HFF-Myc (cell line): ENCODE data around the gene MRPS12.
"Not testable (repeated sequence)": the region's sequence is repeated elsewhere in the genome, so short reads cannot be mapped to it uniquely, and the experiment has no call there.

Source experiments
- DNase-seq: peaks from one replicate; pipeline ENCODE4 v3.0.0-alpha.2; 2011; ENCODE audit warnings: low read depth; ENCODE audit errors: extremely low read depth
- H3K4me3 ChIP-seq: replicated peaks from 2 replicates; pipeline ENCODE4 v1.5.1; 2011; ENCODE audit warnings: low read depth, mild to moderate bottlenecking, control low read depth, low read length
- TF ChIP-seq, protein P1 (sequence below): IDR thresholded peaks from 2 replicates; pipeline ENCODE4 v1.5.1; 2012; ENCODE audit warnings: mild to moderate bottlenecking, low read depth, low read length, control low read depth; ENCODE audit errors: missing control alignments

The MRPS12 gene

DNA sequence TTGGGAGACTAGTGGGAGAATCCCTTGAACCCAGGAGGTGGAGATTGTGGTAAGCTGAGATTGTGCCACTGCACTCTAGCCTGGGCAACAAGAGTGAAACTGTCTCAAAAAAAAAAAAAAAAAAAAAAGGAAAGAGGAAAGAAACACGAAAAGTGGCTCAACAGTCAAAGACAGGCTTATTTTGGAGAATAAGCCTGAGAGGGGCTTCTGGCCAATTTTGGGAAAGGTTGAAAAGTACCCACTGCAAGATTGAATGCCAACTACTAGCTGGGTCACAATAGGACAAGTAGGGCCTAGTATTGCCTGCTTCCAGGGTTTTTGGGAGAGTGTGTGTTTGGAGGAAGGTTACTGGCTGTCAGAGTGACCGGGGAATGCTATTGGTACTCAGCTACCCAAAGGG, 27.6 kb downstream of the MRPS12 start:
- no peak overlapping the region for H3K4me3 ChIP-seq
- TF ChIP-seq, protein P1, sequence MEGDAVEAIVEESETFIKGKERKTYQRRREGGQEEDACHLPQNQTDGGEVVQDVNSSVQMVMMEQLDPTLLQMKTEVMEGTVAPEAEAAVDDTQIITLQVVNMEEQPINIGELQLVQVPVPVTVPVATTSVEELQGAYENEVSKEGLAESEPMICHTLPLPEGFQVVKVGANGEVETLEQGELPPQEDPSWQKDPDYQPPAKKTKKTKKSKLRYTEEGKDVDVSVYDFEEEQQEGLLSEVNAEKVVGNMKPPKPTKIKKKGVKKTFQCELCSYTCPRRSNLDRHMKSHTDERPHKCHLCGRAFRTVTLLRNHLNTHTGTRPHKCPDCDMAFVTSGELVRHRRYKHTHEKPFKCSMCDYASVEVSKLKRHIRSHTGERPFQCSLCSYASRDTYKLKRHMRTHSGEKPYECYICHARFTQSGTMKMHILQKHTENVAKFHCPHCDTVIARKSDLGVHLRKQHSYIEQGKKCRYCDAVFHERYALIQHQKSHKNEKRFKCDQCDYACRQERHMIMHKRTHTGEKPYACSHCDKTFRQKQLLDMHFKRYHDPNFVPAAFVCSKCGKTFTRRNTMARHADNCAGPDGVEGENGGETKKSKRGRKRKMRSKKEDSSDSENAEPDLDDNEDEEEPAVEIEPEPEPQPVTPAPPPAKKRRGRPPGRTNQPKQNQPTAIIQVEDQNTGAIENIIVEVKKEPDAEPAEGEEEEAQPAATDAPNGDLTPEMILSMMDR = no peak
- DNase-seq = no peak

DNA sequence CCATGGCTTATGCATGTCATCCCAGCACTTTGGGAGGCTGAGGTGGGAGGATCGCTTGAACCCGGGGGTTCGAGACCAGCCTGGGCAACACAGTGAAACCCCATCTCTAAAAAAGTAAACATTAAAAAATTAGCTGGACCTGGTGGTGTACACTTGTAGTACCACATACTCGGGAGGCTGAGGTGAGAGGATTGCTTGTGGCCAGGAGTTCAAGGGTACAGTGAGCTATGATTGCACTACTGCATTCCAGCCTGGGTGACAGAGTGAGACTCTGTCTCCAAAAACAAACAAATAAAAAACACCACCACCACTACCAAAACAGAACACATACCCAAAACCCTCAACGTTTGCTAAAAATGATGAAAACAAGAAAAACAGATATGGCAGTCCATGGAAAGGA, 28.9 kb downstream of the MRPS12 start:
- DNase-seq = no peak
- TF ChIP-seq, protein P1 = no peak

DNA sequence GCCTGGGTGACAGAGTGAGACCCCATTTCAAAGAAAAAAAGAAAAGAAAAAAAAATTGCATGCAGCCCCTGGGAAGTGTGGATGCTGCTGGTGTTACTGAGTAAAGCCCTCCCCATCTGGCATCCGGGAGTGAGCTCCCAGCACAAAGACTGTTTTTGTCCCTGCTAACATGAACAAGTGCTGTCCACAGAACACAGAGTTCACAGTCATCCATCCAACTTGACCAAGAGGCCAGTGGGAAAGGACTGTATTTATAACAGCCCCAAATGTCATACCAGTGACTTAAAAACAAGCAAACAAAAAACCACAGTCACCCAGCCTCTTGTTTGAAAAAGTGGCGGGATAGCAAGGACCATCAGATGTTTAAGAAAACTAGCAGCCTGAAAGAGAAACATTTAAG, 34.0 kb downstream of the MRPS12 start:
- H3K4me3 ChIP-seq = no peak overlapping the region
- DNase-seq = no peak
- TF ChIP-seq, protein P1 = no peak

More for the DNA sequence above, 28.9 kb downstream of the MRPS12 start:
- H3K4me3 ChIP-seq = no peak overlapping the region

DNA sequence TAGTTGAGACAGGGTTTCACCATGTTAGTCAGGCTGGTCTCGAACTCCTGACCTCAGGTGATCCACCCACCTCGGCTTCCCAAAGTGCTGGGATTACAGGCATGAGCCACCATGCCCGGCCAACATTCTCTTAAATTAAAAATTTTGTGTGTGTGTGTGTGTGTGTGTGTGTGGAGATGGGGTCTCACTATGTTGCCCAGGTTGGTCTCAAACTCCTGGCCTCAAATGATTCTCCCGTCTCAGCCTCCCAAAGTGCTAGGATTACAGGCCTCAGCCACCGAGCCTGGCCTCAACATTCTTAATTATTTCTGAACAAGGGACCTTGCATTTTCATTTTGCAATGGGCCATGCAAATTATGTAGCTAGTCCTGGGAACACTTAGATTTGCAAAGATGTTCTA, 35.4 kb downstream of the MRPS12 start:
- H3K4me3 ChIP-seq, DNase-seq: not testable (repeated sequence)

DNA sequence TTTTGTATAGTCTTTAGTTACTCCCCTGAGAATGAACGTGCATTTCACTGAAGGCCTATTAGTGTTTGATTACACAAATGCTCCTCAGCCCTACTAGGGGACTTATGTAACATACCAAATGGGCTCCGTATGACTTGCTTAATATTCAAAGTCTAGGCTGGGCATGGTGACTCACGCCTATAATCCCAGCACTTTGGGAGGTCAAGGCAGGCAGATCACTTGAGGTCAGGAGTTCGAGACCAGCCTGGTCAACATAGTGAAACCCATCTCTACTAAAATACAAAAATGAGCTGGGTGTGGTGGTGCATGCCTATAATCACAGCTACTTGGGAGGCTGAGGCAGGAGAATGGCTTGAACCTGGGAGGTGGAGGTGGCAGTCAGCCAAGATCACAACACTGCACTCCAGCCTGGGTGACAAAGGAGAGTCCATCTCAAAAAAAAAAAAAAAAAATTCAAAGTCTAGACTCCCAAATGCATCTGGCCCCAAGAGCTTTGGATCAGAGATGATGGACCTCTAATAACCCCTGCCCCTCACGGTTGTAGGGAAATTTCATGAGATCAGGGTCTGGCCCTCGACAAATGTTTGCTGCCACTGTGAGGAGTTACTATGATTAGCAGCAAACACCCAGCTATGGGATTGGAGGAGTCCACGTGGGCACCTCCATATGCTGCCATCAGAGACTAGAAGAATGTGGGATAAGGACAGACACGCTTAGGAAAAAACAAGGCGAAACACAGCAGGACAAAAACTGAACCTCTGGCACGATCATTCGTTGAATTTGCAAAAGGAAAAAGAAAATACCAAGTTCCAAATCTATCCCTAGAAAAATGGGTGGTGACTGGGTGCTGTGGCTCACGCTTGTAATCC, 40.2 kb downstream of the MRPS12 start:
- TF ChIP-seq, protein P1 = no peak
- no peak overlapping the region for H3K4me3 ChIP-seq
- DNase-seq = no peak

DNA sequence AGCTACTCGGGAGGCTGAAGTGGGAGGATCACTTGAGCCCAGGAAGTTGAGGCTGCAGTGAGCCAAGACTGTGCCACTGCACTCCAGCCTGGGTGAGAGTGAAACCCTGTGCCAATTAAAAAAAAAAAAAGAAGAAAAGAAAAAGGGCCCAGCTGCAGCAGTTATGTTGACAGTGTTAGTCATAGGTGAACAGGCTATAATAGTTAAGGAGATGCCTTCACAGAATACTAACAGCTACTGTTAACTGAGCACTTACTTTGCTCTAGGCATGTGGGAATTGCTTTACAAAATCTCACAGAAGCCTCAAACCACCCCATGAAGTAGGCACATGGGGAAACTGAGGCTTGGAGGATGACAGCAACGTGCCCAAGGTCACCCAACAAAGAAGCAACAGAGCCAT, 40.9 kb downstream of the MRPS12 start:
- no peak overlapping the region for H3K4me3 ChIP-seq
- TF ChIP-seq, protein P1 = no peak
- DNase-seq = no peak

DNA sequence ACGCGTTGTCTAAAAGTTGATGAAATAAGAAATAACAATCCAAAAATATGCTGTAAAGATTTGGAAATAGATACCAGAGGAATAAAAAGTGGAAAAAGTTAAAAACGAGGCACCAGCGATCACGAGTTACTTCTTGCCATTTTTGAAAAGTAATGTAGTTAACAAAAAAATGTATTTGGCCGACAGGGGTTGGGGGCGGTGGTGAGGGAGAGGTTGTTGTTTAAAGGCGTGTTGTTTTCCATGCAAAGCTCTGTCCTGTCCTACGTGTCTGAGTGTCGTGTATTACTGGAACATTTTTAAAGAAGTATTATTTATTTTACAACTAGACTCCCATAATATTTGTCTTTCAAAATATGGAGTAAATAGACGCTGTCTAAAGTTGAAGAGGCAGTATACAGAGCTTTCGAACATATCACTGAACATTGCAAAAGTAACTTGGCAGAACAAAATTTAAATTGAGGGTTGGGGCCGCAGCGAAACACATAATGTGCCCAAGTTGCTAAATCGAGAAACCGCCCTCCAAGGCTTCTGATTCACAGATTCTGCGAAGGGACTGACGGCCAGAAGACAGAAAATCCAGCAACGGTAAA, 44.0 kb downstream of the MRPS12 start:
- DNase-seq = no peak
- TF ChIP-seq, protein P1 = no peak
- peak overlapping the region; percentile 67 for H3K4me3 ChIP-seq
